NOMO-1 treated with DMSO at 0.1 percent for 48 hours (cell line): ENCODE measurements around the gene DIDO1.

Source experiments
- DNase-seq: peaks from one replicate; lab custom pipeline; 2025; ENCODE audit not compliant: unreplicated experiment; lab: John Stamatoyannopoulos, UW

Gene DIDO1

DNA sequence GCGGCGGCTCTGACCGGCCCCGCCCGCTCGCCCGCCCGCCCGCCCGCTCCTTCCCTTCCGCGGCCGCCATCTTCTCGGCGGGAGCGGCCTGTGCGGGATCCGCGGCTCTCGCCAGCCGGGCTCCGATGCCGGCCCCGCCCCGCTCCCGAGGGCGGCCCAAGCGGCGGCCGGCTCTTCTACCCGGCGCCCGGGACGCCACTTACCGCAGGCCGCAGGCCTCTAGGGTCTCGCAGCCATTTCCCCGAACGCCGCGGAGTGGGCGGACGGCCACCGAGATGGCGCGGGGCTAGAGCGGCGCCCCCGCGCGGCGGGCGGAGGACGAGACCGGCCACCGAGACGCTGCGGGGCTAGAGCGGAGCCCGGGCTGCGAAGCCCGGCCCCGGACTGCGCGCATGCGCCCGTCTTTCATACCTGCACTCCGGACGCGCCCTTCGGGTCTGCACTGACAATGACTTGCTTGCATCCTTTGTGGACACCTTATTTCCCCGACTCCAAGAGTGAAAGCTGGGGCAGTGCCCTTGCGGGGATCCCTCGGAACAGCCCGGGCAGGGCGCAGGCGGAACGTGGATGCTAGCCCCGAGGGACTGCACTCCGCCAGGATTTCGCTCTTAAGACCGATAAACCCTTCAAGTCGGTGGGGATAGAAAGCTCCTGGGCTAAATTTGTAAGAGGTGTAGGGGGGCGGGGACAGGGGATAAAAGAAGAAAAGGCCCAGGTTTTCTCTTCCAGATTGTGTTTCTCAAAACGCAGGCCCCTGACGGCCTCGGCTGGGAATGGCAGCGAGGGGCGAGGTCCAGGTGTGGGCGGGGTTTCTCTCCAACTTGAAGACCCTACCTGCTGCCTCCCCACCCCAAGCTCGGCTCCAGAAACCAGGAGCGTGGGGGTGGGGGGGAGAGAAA, at the start of gene DIDO1:
TSS of gene DIDO1 (minus strand) at position 277 of the 899 bp plus-strand sequence.
- DNase-seq = peak; percentile 78

DNA sequence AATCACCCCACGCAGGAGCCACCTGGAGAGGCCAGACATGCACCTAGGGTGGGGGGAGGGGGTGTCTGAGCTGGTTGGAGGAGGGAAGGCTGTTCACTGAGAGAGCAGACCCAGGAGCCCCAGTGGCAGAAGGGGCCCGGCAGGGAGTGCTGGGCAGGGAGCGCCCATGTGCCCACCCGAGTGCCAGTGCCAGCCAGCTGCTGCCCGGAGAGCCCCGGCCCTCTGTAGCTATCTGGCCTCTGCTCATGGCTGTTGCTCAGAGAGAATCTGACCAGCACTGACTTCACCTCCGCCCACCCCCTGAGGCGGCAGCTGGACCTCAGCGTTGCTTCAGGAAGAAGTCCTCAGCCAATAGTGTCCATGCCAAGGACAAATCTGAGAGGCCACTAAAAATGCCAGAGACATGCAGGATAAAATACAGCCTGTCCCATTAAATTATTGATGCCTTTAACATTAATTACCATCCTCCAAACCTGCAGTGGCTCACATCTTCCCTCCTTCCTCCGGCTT, 49.0 kb upstream of the DIDO1 start:
- no peak for DNase-seq

DNA sequence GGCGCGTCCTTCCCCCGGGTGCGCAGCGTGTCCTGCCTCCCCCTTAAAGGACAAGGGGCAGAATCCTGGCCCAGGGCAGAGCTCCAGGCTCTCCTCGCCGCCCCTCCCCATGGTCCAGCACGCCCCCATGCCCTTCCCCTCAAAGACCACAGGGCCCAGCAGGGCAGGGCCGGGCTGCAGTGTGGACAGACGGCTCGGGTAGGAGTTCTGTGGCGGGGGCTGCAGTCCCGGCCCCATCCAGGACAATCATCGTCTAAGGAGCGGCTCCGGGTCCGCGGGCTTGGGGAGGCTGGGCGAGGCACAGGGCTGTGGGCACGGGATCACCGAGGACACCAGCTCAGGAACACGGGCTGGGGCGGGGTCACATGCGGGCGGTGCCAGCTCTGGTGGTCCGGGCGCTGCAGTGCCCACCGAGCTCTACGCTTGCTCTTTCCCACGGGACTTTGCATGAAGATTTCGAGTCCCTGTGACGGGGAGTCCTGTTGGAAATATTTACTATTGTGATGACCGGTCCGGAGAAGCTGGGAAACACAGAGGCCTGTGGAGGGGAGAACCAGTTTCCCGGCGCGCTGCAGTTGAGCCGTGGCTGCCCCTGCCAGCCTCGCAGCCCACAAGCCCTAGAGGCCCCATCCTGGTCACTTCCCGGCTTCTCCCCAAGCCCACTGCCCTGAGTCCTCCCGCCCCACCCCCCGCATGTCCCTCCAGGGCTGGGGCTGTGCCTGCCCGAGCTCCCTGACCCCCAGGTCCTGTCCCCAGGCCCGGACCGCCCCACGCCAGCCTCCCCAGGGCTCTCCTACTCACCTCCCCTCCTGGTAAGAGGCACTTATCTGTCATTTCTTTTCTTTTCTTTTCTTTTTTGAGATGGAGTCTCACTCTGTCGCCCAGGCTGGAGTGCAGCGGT, 46.8 kb upstream of the DIDO1 start:
- no peak for DNase-seq

DNA sequence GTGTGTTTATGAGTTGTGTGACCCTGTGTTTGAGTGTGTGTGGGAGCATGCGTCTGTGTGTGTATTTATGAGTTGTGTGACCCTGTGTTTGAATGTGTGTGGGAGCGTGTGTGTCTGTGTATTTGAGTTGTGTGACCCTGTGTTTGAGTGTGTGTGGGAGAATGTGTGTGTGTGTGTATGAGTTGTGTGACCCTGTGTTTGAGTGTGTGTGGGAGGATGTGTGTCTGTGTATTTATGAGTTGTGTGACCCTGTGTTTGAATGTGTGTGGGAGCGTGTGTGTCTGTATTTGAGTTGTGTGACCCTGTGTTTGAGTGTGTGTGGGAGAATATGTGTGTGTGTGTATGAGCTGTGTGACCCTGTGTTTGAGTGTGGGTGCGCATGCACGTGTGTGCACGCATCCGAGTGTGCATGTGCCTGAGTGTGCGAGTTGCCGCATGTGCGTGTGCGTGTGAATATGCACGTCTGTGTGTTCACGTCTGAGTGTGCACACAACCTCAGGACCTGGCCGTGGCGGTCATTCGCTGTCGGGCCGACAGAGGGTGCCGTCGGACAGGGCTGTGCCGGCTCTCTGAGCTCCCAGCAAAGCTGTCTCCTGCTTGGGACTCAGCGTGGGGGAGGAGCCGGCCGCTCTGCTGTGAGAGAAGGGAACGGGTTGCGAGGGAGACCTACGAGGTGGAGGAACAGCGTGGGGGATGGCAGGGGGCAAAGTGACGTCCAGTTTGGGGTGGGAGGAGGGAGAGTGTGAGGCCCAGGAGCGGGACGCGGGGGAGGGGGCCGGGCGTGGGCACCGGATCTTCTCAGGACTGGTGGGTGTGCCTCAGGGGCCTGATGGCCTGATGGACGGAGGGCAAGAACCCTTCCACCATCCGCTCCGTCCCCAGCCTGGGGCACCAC, 45.9 kb upstream of the DIDO1 start:
- DNase-seq = peak; percentile 77

DNA sequence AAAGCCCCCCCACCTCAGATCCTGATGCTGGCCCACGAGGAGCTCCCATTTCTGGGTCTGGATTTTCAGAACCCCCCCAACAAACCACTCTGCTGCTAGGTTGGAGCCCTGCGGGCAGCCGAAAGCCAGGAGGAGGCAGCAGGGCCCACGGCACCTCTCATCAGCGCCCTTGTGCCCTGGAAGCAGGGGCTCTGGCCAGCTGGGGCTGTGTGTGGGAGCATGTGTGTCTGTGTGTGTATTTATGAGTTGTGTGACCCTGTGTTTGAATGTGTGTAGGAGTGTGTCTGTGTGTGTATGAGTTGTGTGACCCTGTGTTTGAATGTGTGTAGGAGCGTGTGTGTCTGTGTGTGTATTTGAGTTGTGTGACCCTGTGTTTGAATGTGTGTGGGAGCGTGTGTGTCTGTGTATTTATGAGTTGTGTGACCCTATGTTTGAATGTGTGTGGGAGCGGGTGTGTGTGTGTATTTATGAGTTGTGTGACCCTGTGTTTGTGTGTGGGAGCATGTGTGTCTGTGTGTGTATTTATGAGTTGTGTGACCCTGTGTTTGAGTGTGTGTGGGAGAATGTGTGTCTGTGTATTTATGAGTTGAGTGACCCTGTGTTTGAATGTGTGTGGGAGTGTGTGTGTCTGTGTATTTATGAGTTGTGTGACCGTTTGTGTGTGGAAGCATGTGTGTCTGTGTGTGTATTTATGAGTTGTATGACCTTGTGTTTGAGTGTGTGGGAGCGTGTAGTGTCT, 45.1 kb upstream of the DIDO1 start:
- DNase-seq = no peak

DNA sequence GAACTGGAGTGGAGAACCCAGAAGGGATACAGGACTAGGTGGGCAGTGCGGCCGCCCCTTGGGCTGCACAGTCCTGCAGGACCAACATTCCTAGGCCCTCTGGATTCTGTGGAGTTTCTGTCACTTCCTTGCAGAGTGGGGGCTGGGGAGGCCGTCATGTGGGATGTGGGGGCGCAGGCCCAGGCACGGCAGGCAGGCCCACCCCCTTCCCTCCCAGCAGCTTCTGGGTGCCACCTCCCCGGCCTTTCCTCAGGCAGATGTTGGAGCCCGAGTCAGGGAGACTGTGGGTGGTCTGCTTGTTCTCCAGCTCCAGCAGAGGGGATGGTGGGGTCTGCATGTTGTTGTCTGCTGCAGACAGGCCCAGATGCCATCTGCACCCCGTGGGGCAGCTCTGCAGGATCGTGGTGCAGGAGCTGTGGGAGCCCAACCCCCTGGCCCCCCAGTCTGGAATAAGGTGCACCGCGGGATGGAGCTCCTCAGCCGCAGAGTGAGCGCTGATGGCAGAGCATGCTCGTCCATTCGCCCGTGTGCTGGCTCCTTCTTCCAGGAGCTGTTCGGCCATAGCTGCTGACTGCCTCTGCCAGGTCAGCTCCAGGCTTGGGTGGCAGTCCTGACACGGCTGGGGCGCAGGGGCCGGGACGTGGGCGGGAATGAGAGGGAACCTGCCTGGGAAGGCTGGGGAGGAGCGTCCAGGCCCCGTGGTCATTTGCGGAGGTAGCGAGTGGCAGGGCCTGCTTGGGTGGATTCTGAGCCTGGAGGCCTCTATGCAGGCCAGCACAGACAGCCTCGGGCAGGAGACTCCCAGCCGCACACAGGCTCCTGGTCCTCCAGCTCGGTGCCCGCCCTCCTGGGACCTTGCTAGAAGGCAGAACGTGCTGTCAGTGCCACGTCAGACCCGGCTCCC, 44.3 kb upstream of the DIDO1 start:
- DNase-seq = no peak

DNA sequence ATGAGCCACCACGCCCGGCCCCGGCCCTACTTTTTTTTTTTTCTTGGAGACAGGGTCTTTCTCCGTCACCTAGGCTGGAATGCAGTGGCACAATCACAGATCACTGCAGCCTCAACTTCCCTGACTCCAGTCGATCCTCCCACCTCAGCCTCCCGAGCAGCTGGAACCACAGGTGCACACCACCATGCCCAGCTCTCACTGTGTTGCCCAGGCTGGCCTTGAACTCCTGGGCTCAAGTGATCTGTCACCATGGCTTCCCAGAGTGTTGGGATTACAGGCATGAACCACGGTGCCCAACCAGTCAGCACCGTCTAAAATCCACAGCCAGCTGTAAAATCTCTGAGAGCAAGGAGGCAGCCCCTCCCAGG, 43.6 kb upstream of the DIDO1 start:
- no peak for DNase-seq

DNA sequence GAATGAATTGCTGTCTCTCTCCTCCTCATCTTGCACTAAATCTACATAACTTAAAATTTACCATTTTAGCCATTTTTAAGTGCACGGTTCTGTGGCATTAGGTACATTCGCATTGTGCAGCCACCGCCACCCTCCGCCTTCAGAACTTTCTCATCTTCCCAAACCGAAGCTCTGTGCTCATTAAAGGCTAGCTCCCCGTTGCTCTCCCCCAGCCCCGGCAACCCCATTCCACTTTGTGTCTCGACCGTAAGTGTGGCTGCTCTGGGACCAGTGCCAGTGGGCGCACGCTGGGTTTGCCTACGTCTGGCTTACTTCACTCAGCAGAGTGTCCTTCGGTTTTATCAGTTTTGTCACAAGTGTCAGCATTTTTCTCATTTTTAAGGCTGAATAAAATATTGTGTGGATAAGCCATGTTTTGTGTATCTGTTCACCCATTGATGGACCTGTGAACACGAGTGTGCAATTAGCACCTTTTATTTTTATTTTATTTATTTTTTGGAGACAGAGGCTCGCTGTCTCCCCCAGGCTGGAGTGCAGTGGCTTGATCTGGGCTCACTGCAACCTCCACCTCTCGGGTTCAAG, 43.0 kb upstream of the DIDO1 start:
- no peak for DNase-seq

DNA sequence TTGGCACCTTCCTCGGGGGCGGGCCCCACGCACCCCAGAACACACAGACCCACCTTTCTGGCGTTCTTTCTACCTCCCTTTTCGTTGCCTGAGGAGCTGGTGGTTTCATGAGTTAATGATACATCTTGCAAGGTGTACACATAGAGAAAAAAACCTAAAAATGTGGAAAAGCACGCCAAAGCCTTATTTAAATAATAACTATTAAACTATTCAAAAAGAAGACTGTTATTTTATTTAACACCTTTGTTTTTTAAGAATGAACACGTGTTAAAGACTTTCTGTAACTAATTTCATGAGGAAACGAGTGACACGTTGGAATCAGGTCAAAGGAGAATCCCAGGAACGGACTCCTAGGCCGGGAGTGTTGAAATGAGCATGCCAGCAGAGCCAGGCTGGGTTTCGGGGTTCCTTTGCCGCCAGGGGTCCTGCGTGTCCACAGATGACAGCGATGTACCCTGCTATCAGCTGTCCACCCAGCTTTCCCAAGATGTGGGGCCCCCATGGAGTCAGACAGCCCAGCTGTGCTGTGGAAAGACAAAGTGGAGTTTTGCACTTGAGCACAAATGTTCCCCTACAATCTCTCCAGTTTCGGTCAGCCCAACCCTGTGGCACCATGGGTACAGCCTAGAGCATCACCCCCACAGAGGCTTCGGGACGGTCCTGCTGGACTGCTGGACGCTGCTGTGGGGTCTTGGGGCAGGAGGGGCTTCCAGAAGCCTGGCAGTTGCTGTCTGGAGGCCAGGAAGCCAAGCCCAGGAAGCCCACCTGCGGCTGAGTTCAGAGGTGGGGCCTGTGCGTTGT, 42.3 kb upstream of the DIDO1 start:
- no peak for DNase-seq

DNA sequence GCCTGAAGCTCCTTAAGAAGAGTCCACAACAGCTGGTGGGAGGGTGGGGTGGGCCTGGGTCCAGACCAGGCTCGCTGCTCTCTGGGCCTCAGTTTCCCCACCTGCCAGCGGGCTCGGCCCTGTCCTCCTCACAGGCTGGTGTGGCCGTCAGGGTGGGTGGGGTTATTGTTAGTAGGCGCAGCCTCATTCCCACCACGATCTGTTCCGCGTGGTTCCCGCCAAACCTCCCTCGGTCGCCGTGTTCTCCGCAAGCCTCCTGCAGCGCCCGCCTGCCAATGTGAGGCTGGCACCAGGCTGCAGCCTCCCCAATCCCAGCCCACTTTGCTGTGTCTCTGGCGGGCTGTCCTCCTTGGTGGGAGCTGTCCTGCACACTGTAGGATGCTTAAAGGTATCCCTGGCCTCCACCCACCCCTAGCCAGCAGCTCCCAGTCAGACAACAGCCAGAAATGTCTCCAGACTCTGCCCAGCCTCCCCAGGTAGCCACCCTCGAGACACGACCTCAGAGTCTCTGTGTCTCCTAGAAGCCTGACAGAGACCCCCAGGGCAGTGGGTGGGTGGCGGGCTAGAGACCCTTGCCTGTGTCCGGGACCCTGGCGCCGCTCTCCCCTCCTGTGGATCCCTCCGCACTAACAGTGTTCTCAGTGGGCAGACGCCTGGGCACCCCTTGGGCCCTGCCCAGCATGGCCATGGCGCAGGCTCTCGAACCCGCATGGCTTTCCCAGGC, 41.5 kb upstream of the DIDO1 start:
- no peak for DNase-seq

DNA sequence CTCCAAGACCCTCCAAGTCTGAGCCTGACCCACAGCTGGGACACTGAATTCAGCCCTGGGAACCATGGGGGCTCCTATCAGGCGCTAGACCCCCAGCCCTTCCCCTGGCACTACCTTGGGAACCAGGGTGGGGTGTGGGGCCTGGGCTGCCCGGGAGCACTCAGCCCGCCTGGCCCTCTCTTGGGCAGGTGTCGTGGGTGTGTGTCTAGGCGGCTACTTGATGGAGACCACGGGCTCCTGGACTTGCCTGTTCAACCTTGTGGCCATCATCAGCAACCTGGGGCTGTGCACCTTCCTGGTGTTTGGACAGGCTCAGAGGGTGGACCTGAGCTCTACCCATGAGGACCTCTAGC, 40.8 kb upstream of the DIDO1 start:
- DNase-seq = no peak

DNA sequence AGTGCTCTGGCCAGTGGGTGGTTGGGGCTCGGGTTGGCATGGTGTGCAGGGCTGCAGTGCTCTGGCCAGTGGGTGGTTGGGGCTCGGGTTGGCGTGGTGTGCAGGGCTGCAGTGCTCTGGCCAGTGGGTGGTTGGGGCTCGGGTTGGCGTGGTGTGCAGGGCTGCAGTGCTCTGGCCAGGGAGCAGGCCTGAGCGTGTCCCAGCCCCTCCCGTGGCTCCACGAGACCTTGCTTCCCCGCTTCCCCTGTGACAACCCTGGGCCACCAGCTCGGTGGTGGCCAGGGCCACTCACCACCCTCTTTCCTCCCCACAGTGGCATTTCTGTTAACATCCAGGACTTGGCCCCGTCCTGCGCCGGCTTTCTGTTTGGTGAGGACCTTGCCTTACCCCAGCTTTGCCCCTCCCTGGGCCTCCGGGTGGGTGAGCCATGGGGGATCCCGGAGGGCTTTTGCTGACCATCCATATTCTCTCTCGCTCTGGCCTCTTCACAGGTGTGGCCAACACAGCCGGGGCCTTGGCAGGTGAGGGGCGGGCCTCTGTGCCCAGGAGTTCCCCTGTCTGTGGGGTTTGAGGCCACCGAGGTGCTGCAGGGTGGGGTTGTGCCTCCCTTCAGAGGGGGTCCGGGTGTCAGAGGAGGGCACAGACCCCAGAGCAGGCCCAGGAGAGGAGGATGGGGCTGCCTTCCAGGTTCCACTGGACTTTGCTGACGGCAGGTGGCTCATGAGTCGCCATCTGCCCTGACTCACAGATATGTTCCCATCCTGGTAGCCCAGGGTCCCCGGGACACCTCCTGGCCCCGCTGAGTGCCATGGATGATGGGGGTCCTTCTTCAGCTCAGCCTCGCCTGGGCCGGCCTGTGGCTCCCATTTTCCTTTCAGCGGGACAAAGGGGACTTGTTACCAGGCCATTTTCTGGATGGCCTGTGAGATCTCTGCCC, 40.2 kb upstream of the DIDO1 start:
- DNase-seq = no peak

DNA sequence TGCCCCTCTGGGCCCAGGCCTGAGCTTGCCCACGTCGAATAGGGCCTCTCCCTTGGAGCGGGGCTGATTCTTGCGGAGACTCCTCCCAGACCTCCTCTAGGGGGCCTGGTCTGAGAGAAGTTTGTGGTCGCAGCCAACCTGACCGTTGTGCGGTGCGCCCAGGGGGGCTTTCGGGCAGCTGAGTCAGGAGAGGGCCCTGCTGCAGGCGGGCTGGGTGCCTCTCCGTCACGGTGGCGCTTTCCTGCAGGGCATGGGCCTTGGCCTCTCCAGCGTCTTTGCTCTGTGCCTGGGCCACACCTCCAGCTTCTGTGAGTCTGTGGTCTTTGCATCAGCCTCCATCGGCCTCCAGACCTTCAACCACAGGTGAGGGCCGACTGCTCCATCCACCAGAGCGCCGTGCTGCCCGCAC, 39.1 kb upstream of the DIDO1 start:
- DNase-seq = no peak

DNA sequence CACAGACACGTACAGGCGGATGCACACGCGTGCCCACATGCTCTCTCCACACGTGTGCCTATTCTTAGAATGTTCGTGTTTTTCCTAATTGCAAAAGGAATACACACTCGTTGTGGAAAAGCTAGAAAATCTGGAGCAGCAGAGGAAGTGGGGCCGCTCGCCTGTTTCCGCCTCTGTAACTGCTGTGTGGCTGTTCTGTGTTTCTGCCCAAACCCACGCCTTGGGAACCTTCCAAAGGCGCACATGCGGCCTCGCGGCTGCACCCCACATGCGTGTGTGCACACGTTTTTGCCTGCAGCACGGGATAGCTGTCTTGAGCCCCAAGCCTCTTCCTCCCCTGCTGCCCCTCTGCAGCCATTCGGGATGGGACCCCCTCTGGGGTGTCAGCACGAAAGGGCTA, 38.4 kb upstream of the DIDO1 start:
- DNase-seq = no peak

DNA sequence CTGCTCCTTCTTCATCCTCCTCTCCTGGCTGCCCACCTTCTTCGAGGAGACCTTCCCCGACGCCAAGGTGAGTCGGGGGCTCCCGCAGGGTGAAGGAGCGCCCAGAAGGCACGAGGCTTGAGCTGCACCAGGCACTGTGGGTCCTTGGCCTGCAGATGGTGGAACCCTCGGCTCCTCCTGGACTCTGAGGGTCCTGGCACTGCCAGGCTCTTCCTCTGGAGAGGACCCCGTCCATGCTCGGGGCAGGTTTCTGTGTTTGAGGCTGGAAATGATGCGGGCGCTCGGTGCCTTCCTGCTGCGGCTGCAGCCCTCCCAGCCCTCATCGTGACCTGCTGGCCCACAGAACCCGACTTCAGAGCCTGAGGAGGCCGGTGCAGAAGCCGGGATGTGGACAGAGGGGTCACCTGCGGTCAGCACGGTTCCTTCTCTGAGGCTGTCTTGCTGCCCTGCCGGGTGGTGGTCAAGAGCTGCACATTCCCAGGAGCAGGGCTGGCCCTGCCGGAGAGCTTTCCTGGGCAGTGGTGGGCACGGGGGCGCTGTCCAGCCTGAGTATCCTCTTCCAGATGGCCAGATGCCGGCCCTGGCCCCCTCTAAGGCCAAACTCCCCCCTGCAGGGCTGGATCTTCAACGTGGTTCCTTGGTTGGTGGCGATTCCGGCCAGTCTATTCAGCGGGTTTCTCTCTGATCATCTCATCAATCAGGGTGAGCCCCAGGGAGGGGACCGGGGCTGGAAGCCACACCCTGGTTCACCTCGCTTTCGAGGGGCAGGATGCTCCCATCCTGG, 37.5 kb upstream of the DIDO1 start:
- DNase-seq = no peak
